Dendritic cell treated with granulocyte-macrophage colony-stimulating factor and Interleukin-4, amounts not matched to agents 40 ng/mL and 50 ng/mL, for 4 days (primary cell): ENCODE measurements around the gene TREX2.

Experiments used
- H3K27ac Mint-ChIP-seq: one replicate; pipeline ENCODE4 v1.8.0; 2022; ENCODE audit warnings: mild to moderate bottlenecking, mixed read lengths
- H3K27me3 Mint-ChIP-seq: one replicate; pipeline ENCODE4 v1.8.0; 2022; ENCODE audit warnings: mild to moderate bottlenecking, mixed read lengths
- H3K36me3 Mint-ChIP-seq: one replicate; pipeline ENCODE4 v1.8.0; 2022; ENCODE audit warnings: low read depth, mixed read lengths
- H3K4me1 Mint-ChIP-seq: one replicate; pipeline ENCODE4 v1.8.0; 2022; ENCODE audit warnings: low read depth, mixed read lengths
- H3K4me3 Mint-ChIP-seq: one replicate; pipeline ENCODE4 v1.8.0; 2022; ENCODE audit warnings: mild to moderate bottlenecking, moderate library complexity, mixed read lengths
- H3K9me3 Mint-ChIP-seq: one replicate; pipeline ENCODE4 v1.8.0; 2022; ENCODE audit warnings: mixed read lengths
- intact Hi-C: fragments of 100-400 bp; cut with micrococcal nuclease; formaldehyde crosslinking; loops from one replicate; pipeline ENCODE4 v1.15.0; 2022

Gene TREX2

DNA sequence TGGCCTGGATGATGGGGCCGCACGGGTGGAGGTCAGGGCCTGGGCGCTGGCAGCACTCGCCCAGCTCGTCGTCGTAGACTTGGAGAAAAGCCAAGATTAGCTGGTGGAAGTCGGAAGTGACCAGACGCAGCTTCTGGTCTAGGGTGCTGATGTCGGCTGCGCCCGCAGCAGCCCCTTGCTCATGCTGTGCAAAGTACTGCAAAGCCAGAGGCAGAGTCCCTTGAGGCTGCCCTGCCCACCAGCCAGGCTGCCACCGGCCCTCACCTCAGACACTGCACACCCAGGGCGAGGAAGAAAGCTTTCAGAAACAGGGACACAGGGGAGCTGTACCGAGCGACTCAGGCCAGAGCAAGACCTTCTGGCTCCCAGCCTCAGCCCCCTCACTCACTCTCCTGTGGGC, 9.7 kb upstream of the TREX2 start:
- Mint-ChIP-seq H3K36me3 (peaks cover 92% of the 10 kb centered on the region), H3K27ac (no peak overlapping the region), H3K9me3 (no peaks in the 10 kb centered on the region), H3K4me3 (no peak overlapping the region), H3K4me1 (no peaks in the 10 kb centered on the region), H3K27me3 (no peaks in the 10 kb centered on the region)
- intact Hi-C loops = no loop called here

DNA sequence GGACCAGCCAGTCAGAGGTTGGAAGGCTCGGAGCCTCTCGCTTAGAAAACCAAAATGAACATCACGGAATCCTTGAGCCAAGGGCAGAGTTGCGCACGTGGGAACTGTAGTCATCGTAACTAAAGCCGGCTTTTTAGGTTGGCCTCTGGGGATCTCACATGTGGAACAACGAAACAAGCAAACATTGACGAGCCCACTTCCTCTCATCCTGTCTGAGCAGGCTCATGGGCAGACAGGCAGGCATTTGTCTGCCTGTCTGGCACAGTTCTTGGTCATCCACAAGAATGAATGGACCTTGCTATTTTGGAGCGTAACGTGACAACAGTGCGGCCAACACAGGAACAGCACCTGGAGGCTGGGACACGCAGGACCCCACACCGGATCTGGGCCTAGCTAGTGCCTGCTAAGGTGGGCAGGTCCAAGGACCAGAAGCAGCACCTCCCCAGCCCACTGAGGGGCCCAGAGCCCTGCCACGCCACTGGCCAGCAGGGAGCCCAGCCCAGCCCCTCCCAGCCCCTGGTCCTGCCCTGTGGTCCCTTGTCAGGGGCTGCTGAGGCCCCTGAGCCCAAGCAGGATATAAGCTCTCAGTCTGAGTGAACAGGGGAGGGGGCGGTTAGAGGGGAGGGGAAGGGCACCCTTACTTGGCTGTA, 9.2 kb upstream of the TREX2 start:
- intact Hi-C loops = no loop called here
- H3K27me3 Mint-ChIP-seq = no peaks in the 10 kb centered on the region

DNA sequence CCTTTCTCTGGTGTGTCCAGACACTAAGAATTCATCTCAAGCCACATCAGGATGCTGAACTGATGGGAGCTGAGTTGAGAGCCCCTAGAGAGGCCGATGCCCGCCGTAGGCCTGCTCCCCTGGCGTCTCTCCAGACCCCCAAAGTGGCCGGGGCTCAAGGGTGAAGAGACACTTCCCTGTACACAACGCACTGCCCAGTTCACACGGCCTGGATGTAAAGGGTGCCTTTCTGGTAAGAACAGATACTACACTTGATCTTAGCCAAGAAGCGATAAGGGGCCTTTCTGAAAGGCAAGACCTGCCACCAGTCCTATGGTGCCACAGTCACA, 5.1 kb upstream of the TREX2 start:
- Mint-ChIP-seq H3K27ac (no peak overlapping the region), H3K4me1 (no peaks in the 10 kb centered on the region), H3K27me3 (no peaks in the 10 kb centered on the region), H3K9me3 (no peaks in the 10 kb centered on the region), H3K4me3 (no peak overlapping the region), H3K36me3 (peaks cover 74% of the 10 kb centered on the region)
- intact Hi-C loops = no loop called here

More for the DNA sequence above, 9.2 kb upstream of the TREX2 start:
- Mint-ChIP-seq H3K4me3 (no peak overlapping the region), H3K36me3 (peaks cover 92% of the 10 kb centered on the region), H3K9me3 (no peaks in the 10 kb centered on the region), H3K4me1 (no peaks in the 10 kb centered on the region), H3K27ac (no peak overlapping the region)

DNA sequence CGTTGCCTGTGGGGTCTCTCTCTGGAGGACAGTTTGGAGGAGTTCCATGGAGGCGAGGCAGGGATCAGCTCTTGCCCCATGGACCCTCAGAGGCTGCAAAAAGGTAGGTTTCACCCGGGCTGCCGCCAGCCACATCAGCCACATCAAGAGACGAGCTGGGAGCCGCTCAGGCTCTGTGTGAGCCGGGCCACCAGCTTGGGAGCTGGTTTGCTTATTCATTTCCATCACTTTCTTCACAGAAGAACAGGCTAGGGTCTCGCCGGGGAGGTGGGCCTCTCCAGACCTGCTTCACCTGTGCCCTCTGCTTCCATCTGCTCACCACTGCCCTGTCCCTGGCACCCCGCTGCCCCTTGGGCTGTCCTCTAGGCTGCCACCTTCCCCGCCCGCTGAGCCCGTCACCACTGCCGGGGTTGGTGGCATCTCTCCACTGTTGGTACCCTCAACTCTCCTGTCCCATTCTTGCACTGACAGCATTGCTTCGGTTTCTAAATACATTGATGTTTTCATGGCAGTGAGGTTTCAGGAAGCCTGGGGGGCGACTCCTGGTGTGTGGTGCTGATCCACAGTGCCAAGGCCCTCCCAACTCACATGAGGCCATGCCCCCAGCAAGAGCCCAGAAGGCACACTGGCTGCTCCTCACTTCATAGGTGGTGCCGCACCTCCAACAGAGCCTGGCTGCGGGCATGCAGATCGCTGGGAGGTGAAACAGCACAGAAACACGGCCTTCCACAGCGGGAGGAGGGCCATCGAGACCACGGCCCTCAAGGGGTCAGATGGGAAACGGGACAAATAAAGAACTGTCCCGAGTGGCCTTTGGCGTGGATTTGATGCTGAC, 4.5 kb upstream of the TREX2 start:
- Mint-ChIP-seq H3K36me3 (peaks cover 68% of the 10 kb centered on the region), H3K4me1 (no peaks in the 10 kb centered on the region), H3K9me3 (no peaks in the 10 kb centered on the region), H3K4me3 (no peak overlapping the region), H3K27ac (no peak overlapping the region), H3K27me3 (no peaks in the 10 kb centered on the region)
- intact Hi-C loops = no loop called here

DNA sequence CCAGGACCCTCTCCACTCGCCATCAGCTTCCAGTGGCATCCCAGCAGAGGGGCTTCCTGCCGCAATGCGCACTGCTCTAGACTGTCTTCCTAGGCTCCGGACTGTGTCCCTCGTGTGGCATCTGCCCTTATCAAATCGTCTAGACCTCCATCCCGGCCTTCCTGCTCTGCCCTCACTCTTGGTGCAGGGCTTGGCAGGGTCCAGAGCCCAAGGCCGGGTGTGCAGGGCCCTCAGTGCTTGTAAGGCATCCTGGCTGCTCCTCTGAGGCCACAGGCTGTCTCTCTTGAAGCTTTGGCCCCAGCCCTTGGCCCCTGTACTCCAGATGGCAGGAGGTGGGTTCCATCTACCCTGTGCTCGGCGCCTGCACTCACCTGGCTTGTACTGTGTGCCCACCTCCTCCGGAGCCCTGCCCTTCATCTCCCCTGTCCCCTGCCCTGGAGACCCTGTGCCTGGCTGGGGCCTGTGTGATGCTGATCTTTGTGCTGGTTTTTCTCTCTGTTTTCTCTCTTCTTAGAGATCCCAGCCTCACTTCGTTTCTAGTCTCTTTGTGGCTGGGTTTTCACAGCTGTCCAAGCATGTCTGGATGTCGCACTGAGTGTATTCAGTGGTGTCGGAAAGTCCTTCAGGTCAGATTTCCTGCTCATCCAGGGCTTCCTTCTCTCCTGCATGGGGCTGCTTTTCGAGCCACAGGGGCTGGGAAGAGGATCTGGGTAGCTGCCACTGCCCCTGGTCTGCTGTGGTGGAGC, 3.7 kb upstream of the TREX2 start:
- intact Hi-C loops = no loop called here
- no peak overlapping the region for H3K4me3 Mint-ChIP-seq
- no peaks in the 10 kb centered on the region for H3K9me3 Mint-ChIP-seq
- peaks cover 60% of the 10 kb centered on the region for H3K36me3 Mint-ChIP-seq
- H3K27me3 Mint-ChIP-seq = no peaks in the 10 kb centered on the region
- H3K27ac Mint-ChIP-seq = no peak overlapping the region
- no peaks in the 10 kb centered on the region for H3K4me1 Mint-ChIP-seq

GRCh38 chrX:153448556-153449367, 2.9 kb upstream of the TREX2 start:
- Mint-ChIP-seq H3K27me3 (no peaks in the 10 kb centered on the region), H3K9me3 (no peaks in the 10 kb centered on the region), H3K4me3 (no peak overlapping the region), H3K27ac (no peak overlapping the region), H3K4me1 (no peaks in the 10 kb centered on the region), H3K36me3 (peaks cover 53% of the 10 kb centered on the region)
- intact Hi-C loops = no loop called here

GRCh38 chrX:153447581-153447960, 1.7 kb upstream of the TREX2 start:
- Mint-ChIP-seq H3K9me3 (no peaks in the 10 kb centered on the region), H3K27me3 (no peaks in the 10 kb centered on the region), H3K4me3 (no peak overlapping the region), H3K4me1 (no peaks in the 10 kb centered on the region), H3K36me3 (peaks cover 44% of the 10 kb centered on the region), H3K27ac (no peak overlapping the region)
- intact Hi-C loops = no loop called here

- H3K27ac Mint-ChIP-seq = no peak overlapping the region
- H3K4me3 Mint-ChIP-seq = no peak overlapping the region
- no peaks in the 10 kb centered on the region for H3K9me3 Mint-ChIP-seq
- H3K36me3 Mint-ChIP-seq = peaks cover 43% of the 10 kb centered on the region
- intact Hi-C loops = no loop called here
- H3K27me3 Mint-ChIP-seq = no peaks in the 10 kb centered on the region
- H3K4me1 Mint-ChIP-seq = no peaks in the 10 kb centered on the region
Observed at GRCh38 chrX:153446950-153447580, 1.2 kb upstream of the TREX2 start.

GRCh38 chrX:153446636-153446936, 730 bp upstream of the TREX2 start:
- no peaks in the 10 kb centered on the region for H3K9me3 Mint-ChIP-seq
- no peak overlapping the region for H3K27ac Mint-ChIP-seq
- H3K27me3 Mint-ChIP-seq = no peaks in the 10 kb centered on the region
- H3K4me1 Mint-ChIP-seq = no peaks in the 10 kb centered on the region
- intact Hi-C loops = no loop called here
- H3K36me3 Mint-ChIP-seq = peaks cover 38% of the 10 kb centered on the region
- H3K4me3 Mint-ChIP-seq = no peak overlapping the region

- H3K4me3 Mint-ChIP-seq = no peak overlapping the region
Observed at GRCh38 chrX:153445106-153445855, 575 bp downstream of the TREX2 start.

DNA sequence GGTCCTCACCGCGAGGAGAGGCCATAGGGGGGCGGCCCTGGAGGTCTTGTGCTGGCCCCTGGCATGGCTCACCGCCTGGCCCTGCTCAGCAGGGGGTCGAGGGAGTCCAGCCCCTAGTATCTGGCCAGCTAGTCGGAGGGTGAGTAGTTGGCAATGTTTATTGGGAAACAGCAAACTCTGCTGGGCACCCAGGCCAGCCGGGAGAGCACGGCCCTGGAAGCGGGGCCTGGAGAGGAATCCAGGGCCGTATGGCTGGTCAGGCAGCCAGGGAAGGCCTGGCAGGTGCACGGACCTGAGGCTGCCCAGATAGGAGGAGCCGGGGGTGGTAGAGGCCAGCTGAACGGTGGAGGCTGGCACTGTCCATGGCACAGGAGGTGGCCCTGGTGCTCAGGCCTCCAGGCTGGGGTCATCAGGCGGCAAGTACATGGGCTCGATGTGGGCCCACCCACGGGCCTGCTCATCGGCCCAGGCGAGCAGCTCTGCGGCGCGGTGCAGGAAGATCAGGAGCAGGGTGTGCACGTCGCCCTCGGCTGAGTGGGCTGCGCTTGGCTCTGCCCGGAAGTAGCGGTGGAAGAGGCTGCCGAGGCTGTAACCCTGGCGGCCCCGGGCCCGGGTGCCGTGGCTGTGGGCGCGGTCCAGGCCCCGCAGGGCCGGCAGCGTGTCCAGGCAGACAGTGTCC, 1.4 kb downstream of the TREX2 start:
- Mint-ChIP-seq H3K27me3 (no peaks in the 10 kb centered on the region), H3K4me1 (no peaks in the 10 kb centered on the region), H3K9me3 (no peaks in the 10 kb centered on the region), H3K27ac (no peak overlapping the region), H3K4me3 (no peak overlapping the region), H3K36me3 (peaks cover 17% of the 10 kb centered on the region)
- intact Hi-C loops = no loop called here

More at GRCh38 chrX:153445106-153445855, 575 bp downstream of the TREX2 start:
- Mint-ChIP-seq H3K9me3 (no peaks in the 10 kb centered on the region), H3K4me1 (no peaks in the 10 kb centered on the region), H3K36me3 (peaks cover 25% of the 10 kb centered on the region), H3K27ac (no peak overlapping the region), H3K27me3 (no peaks in the 10 kb centered on the region)
- intact Hi-C loops = no loop called here

DNA sequence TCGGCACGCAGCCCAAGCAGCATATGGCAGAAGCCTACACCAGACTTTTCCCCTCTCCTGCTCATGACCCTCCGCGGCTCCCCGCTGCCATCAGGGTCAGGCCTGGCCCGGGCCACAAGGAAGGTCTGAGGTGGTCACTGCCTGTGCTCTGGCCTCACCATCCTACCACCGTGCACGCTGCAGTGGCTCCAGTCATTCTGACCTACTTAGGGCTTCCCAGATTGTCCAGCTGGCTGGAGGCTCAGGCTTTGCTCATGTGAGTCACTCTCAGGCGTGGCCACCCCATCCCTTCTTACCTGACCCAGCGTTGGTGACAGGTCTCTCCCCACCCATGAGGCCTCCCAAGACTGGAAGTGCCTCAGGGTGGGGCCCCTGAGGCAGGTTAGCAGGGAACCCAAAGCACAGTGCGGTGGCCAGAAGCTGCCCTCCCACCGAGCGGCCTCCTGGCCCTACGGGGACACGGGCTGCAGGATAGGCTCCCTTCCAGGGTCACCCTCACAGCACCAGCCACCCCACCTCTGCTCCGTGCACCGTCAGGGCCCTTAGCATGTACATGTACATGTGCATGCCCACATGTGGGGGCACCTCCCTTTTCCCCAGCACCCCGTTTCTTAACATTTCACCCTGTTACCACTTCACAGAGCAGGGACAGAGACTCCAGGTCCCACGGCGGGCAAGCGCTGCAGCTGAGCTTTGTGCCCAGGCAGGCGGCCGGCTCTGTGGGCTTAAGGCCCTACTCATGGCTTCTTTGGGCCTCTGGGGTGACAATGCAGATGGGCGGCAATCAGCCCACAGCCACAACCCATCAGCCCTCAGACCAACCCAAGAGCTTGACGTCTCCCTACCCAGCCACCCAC, 2.2 kb downstream of the TREX2 start:
- intact Hi-C loops = no loop called here
- no peak overlapping the region for H3K4me3 Mint-ChIP-seq
- H3K36me3 Mint-ChIP-seq = peaks cover 10% of the 10 kb centered on the region
- no peaks in the 10 kb centered on the region for H3K9me3 Mint-ChIP-seq
- H3K27me3 Mint-ChIP-seq = peaks cover 1% of the 10 kb centered on the region
- H3K4me1 Mint-ChIP-seq = peaks cover 3% of the 10 kb centered on the region
- H3K27ac Mint-ChIP-seq = no peak overlapping the region
